ENCODE measurements around the gene PHRF1. TPM values are rescaled to one million over a fixed set of nuclear protein-coding genes. Genes with fewer than 3 reads are reported as not detected.

Gene PHRF1
- total RNA-seq, 2 experiments from 2014 or later: 43.1 to 44.5 TPM

DNA sequence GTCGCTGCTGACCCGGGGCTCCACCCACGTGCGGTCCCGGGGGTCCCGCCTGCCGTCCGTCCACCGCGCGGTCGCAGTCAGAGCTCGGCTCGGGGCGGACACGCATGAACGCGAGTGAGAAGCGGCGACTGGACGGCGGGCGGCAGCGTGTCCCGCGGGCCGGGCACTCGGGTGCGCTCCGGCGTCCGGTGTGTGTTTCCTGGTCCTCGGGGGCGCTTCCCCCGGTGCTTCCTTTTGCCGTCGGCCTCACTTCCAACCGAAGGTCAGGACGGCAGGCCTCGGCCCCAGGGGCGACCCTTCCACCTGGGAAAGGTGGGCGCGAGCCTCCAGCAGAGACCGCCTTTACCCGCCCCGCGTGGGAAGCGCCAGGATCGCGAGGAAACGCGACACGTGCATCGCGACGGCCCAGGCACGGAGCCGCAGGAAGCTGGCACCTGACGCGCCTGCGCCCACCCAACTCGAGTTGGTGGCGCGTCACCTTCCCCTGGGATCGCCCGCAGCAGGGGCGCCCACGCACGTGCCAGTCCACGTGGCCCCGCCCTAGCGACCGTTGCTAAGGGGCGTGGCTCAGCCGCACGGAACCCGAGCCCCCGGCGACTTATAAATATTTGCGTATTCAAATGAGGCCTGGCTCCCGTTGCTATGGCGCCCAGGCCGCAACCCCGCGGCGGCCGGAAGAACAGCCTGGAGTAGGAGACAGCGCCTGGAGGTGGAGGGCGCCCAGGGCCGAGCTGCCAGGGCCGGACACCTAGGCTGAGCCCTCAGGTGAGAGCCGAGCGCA is 39.2 kb upstream of the PHRF1 start, which contains the start of gene LRRC56:
Gene LRRC56 (plus strand): TSS at position 687 of the 781 bp plus-strand sequence. CDS start 3,158 bp downstream, outside the sequence.
- TF ChIP-seq, protein P1, sequence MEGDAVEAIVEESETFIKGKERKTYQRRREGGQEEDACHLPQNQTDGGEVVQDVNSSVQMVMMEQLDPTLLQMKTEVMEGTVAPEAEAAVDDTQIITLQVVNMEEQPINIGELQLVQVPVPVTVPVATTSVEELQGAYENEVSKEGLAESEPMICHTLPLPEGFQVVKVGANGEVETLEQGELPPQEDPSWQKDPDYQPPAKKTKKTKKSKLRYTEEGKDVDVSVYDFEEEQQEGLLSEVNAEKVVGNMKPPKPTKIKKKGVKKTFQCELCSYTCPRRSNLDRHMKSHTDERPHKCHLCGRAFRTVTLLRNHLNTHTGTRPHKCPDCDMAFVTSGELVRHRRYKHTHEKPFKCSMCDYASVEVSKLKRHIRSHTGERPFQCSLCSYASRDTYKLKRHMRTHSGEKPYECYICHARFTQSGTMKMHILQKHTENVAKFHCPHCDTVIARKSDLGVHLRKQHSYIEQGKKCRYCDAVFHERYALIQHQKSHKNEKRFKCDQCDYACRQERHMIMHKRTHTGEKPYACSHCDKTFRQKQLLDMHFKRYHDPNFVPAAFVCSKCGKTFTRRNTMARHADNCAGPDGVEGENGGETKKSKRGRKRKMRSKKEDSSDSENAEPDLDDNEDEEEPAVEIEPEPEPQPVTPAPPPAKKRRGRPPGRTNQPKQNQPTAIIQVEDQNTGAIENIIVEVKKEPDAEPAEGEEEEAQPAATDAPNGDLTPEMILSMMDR (IDR thresholded peaks at IDR 0.05): no peak
- Mint-ChIP-seq H3K4me3 (peak within 1 kb of the TSS; percentile 90), H3K27me3 (no peaks in the 10 kb centered on the region), H3K36me3 (ENCODE audit: low read depth) (no peaks in the 10 kb centered on the region), H3K27ac (peak within 1 kb of the TSS; percentile 91), H3K9me3 (no peaks in the 10 kb centered on the region), H3K4me1 (ENCODE audit: low read depth) (peaks cover 4% of the 10 kb centered on the region)
- peak; percentile 93 for DNase-seq
- POLR2A ChIA-PET: interaction anchor here (0.6 to 2.4 kb wide), 10 partner anchors 10 to 89 kb away, joined by 3 to 10 read pairs (median 4); no protein-coding TSS in a partner anchor
- intact Hi-C loops (cut with micrococcal nuclease): no loop called here
- ATAC-seq: peak; percentile 32
- CTCF ChIA-PET: interaction anchor here (1.5 to 5.6 kb wide), 3 partner anchors 18 to 159 kb away, joined by 4 to 29 read pairs (median 12); partner anchors contain the start of gene TMEM80

DNA sequence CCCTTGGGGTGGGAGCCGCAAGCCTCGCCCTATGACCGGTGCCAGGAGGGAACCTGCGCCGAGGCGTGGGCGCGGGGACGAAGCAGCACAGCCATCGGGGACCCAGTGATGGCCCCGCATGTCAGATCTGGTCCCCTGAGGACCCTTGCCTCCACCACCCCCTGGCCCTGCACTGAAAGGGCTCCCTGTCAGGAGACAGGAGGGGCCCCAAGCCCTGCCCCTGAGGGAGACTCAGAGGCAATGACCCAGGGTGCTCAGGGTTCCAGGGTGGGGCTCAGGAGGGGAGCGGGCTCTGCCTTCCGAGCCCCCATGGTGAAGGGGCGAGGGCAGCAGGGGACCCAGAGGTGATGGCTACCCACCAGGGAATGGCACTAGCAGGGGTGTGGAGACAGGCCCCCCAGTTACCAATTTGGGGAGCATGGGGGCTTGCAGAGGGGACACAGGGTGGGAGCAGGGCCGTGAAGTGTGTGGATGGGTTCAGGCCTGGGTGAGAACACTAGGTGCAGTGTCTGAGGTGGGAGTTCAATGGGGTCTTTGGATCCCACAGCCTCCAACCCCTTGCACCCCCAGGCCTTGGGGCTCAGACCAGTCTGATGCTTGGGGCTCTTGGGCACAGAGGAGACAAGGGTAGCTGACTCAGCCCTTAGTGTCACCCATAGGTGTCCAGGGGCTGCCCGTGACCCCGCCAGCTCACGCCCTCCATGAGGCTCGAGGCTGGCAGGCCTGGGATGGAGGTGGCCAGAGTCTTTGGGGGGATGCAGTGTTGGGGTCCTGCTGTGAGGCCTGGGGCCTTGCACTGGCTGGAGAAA is 38.4 kb upstream of the PHRF1 start:
- H3K9me3 Mint-ChIP-seq: no peaks in the 10 kb centered on the region
- peak overlapping the region; percentile 52 for H3K27ac Mint-ChIP-seq
- peaks cover 4% of the 10 kb centered on the region for H3K4me1 Mint-ChIP-seq (ENCODE audit: low read depth)
- H3K36me3 Mint-ChIP-seq (ENCODE audit: low read depth): no peaks in the 10 kb centered on the region
- peak overlapping the region; percentile 90 for H3K4me3 Mint-ChIP-seq
- CTCF ChIA-PET: interaction anchor here (1.0 to 5.6 kb wide), 2 partner anchors 19 kb away, joined by 3 to 29 read pairs; no protein-coding TSS in a partner anchor
- intact Hi-C loops (cut with micrococcal nuclease): no loop called here
- H3K27me3 Mint-ChIP-seq: no peaks in the 10 kb centered on the region
- ATAC-seq (no peak), DNase-seq (no peak)
- TF ChIP-seq, protein P1 (IDR thresholded peaks at IDR 0.05): no peak
- POLR2A ChIA-PET: interaction anchor here (0.6 to 2.4 kb wide), 6 partner anchors 10 to 90 kb away, joined by 3 to 10 read pairs (median 4); no protein-coding TSS in a partner anchor

GRCh38 chr11:538431-539051 is 37.7 kb upstream of the PHRF1 start:
- no peaks in the 10 kb centered on the region for H3K27me3 Mint-ChIP-seq
- intact Hi-C loops (cut with micrococcal nuclease): no loop called here
- H3K4me1 Mint-ChIP-seq (ENCODE audit: low read depth): peaks cover 4% of the 10 kb centered on the region
- POLR2A ChIA-PET: interaction anchor here (0.7 kb wide), 1 partner anchor 158 kb away, joined by 4 read pairs; no protein-coding TSS in a partner anchor
- DNase-seq: no peak
- H3K4me3 Mint-ChIP-seq: no peak overlapping the region
- H3K9me3 Mint-ChIP-seq: no peaks in the 10 kb centered on the region
- TF ChIP-seq, protein P1 (IDR thresholded peaks at IDR 0.05): no peak
- CTCF ChIA-PET: interaction anchor here (1.0 kb wide), 1 partner anchor 19 kb away, joined by 3 read pairs; no protein-coding TSS in a partner anchor
- no peak overlapping the region for H3K27ac Mint-ChIP-seq
- no peaks in the 10 kb centered on the region for H3K36me3 Mint-ChIP-seq (ENCODE audit: low read depth)
- no peak for ATAC-seq

DNA sequence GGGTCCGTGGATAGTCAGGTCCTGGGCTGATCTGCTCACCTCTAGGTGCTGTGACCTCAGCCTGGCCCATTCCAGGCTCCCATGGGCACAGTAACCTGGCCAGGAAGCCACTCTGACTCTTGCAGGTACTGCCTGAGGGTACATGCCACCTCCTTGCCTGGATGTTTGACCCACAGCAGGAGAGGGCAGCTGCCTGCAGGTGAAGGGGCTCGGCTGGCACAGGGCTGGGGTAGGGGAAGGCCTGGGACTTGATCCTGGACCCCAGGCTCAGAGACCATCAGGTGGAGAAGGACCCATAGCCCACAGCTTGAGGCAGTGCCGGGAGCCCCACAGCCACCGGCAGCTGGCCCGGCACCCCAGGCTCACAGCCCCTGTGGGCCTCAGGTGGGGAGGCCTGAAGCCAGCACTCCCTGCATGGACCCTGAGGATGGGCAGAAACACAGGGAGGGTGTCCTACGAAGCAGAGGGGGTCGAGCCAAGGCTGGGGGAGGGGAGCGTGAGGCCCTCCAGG is 36.2 kb upstream of the PHRF1 start:
- H3K36me3 Mint-ChIP-seq (ENCODE audit: low read depth): no peaks in the 10 kb centered on the region
- TF ChIP-seq, protein P1 (IDR thresholded peaks at IDR 0.05): no peak
- no peak overlapping the region for H3K27ac Mint-ChIP-seq
- no peak for ATAC-seq
- no peak overlapping the region for H3K4me3 Mint-ChIP-seq
- ChIA-PET POLR2A (no interaction called here), CTCF (no interaction called here)
- H3K4me1 Mint-ChIP-seq (ENCODE audit: low read depth): peaks cover 4% of the 10 kb centered on the region
- H3K9me3 Mint-ChIP-seq: no peaks in the 10 kb centered on the region
- DNase-seq: no peak
- intact Hi-C loops (cut with micrococcal nuclease): no loop called here
- no peaks in the 10 kb centered on the region for H3K27me3 Mint-ChIP-seq
